ENCODE results near the gene ZNF593. TPM values are rescaled to one million over a fixed set of nuclear protein-coding genes. Genes with fewer than 3 reads are reported as not detected.
A peak's percentile ranks its signal among the peaks of the same experiment; 100 is the strongest.

ZNF593 gene
- total RNA-seq, 4 donors from 2014 or later, result 18.7 to 27.2 (median 26.9) TPM; not detected in 1

DNA sequence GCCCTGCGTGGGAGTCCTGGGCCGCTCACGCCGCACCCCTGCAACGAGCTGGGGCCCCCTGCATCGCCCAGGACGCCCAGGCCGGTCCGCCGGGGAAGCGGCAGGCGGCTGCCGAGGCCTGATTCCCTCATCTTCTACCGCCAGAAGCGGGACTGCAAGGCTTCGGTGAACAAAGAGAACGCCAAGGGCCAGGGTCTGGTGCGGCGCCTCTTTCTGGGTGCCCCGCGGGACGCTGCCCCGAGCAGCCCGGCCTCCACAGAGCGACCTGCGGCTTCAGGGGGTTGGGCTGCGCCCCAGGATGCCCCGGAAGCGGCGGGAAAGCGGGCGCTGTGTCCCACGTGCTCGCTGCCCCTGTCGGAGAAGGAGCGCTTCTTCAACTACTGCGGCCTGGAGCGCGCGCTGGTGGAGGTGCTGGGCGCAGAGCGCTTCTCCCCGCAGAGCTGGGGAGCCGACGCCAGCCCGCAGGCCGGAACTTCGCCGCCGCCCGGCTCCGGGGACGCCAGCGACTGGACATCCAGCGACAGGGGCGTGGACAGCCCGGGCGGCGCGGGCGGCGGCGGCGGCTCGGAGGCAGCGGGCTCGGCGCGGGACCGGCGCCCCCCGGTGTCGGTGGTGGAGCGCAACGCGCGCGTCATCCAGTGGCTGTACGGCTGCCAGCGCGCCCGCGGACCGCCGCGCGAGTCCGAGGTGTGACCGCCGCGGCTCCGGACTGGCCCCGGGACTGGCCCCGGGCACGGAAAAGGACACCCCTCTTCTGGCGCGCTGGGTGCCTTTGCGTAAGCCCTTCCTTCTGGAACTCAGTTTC is 8.1 kb upstream of the ZNF593 start:
- WGBS, 2 donors (ENCODE audit: low coverage in 1 of 2), result 4% methylated on average over 30 of the region's 98 CpGs; no CpG with 5 or more reads in 1 of the 2 donors
- in situ Hi-C loops (cut with MboI; ENCODE audit: low pct_ligation_motif_present in 1 of 4, low pct_unique_long_range_greater_than_20kb in 1 of 4, low sequenced_read_pairs in 3 of 4), result loop anchor here in 2 of 4 donors (25.0 kb wide), 1 partner anchor 124 kb away; the partner anchor contains the start of gene SLC30A2 (in 2 of the 2)

DNA sequence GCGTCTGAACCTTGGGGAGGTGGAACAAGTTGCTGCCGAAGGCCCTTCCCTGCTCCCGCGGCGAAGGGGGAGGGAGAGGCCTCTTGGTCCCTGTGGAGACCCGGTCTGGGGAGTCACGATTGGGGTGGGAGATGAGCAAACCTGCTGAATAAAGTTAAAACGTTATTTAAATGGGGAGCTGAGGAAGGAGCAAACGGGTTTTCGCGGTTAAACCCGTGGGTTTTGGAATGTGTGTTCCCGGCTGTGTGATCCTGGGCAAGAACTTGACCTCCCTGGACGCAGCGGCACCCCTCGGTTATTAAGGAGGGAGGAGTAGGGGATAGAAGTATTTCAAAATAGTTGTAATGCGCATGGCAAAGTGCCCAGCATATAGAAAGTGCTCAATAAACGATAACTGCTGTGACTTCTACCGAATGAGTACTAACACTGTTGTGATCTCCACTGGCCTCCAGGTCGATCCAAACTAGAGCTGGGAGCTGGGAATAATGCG is 7.4 kb upstream of the ZNF593 start:
- in situ Hi-C loops (cut with MboI; ENCODE audit: low pct_ligation_motif_present in 1 of 4, low pct_unique_long_range_greater_than_20kb in 1 of 4, low sequenced_read_pairs in 3 of 4) (loop anchor here in 2 of 4 donors (25.0 kb wide), 1 partner anchor 125 kb away; the partner anchor contains the start of gene SLC30A2 (in 2 of the 2)), intact Hi-C loops (cut with DNase I; ENCODE audit: low total_unique reads) (no loop called here)
- DNase-seq, result no peak
- no peaks in the 10 kb centered on the region for H3K36me3 ChIP-seq
- H3K4me1 ChIP-seq, result peaks cover 10 to 24% (median 19%) of the 10 kb centered on the region in 4 donors
- TF ChIP-seq EP300 (IDR thresholded peaks at IDR 0.05; ENCODE audit: low read depth) (no peak), CTCF (IDR thresholded peaks at IDR 0.05) (no peak), POLR2AphosphoS5 (IDR thresholded peaks at IDR 0.05) (no peak), POLR2A (IDR thresholded peaks at IDR 0.05) (no peak)
- H3K27ac ChIP-seq, result peak overlapping the region in 2 of 4 donors; percentile 37 to 46
- WGBS, 2 donors (ENCODE audit: low coverage in 1 of 2), result 25 to 45% methylated on average over 4 to 21 of the region's 21 CpGs
- no peaks in the 10 kb centered on the region for H3K9me3 ChIP-seq
- H3K27me3 ChIP-seq, result peaks cover 42% of the 10 kb centered on the region
- H3K4me3 ChIP-seq, result peak overlapping the region; percentile 4 to 60 (median 42)

More for the DNA sequence above, 8.1 kb upstream of the ZNF593 start:
- Histone ChIP-seq H3K27ac (peak overlapping the region in 3 of 4 donors; percentile 1 to 46 (median 37)), H3K36me3 (no peaks in the 10 kb centered on the region), H3K9me3 (no peaks in the 10 kb centered on the region), H3K4me3 (peak overlapping the region; percentile 33 to 60 (median 42)), H3K4me1 (peaks cover 10 to 24% (median 19%) of the 10 kb centered on the region in 4 donors), H3K27me3 (peaks cover 48% of the 10 kb centered on the region)
- peak; percentile 49 for DNase-seq
- intact Hi-C loops (cut with DNase I; ENCODE audit: low total_unique reads), result no loop called here
- TF ChIP-seq POLR2A (IDR thresholded peaks at IDR 0.05) (no peak), EP300 (IDR thresholded peaks at IDR 0.05; ENCODE audit: low read depth) (no peak), POLR2AphosphoS5 (IDR thresholded peaks at IDR 0.05) (no peak), CTCF (IDR thresholded peaks at IDR 0.05) (peak in 2 of 5 experiments; percentile 4 to 9)

GRCh38 chr1:26163684-26164035 is 6.0 kb upstream of the ZNF593 start:
- TF ChIP-seq CTCF (IDR thresholded peaks at IDR 0.05) (no peak), EP300 (IDR thresholded peaks at IDR 0.05; ENCODE audit: low read depth) (no peak), POLR2AphosphoS5 (IDR thresholded peaks at IDR 0.05) (no peak), POLR2A (IDR thresholded peaks at IDR 0.05) (no peak)
- in situ Hi-C loops (cut with MboI; ENCODE audit: low pct_ligation_motif_present in 1 of 4, low pct_unique_long_range_greater_than_20kb in 1 of 4, low sequenced_read_pairs in 3 of 4), result loop anchor here in 2 of 4 donors (25.0 kb wide), 1 partner anchor 126 kb away; the partner anchor contains the start of gene SLC30A2 (in 2 of the 2)
- intact Hi-C loops (cut with DNase I; ENCODE audit: low total_unique reads), result loop anchor here (1.0 kb wide), 1 partner anchor 59 kb away; no protein-coding TSS in a partner anchor
- H3K27me3 ChIP-seq, result peaks cover 29% of the 10 kb centered on the region
- 0 to 40% methylated on average over 1 to 9 of the region's 9 CpGs for WGBS, 2 donors (ENCODE audit: low coverage in 1 of 2)
- no peak for DNase-seq
- H3K27ac ChIP-seq, result no peak overlapping the region
- no peaks in the 10 kb centered on the region for H3K36me3 ChIP-seq
- H3K4me1 ChIP-seq, result peaks cover 10 to 24% (median 19%) of the 10 kb centered on the region in 4 donors
- H3K4me3 ChIP-seq, result peak overlapping the region in 3 of 4 donors; percentile 29 to 43 (median 38)
- H3K9me3 ChIP-seq, result no peaks in the 10 kb centered on the region

Data from transverse colon (tissue), 4 donors.